GM21529 (cell line): ENCODE data around the gene SLC6A2.
A peak's percentile ranks its signal among the peaks of the same experiment; 100 is the strongest.
"Not testable (repeated sequence)": the region's sequence is repeated elsewhere in the genome, so short reads cannot be mapped to it uniquely, and the experiment has no call there.

Experiments used
- ATAC-seq: cut with Tn5 transposase; IDR thresholded peaks from one replicate; pipeline ENCODE4 v1.9.1; 2021; ENCODE audit not compliant: unreplicated experiment

SLC6A2 gene

GRCh38 chr16:55709801-55710200, 54.0 kb downstream of the SLC6A2 start:
- no peak for ATAC-seq

GRCh38 chr16:55710466-55710865, 54.7 kb downstream of the SLC6A2 start:
- ATAC-seq: no peak

DNA sequence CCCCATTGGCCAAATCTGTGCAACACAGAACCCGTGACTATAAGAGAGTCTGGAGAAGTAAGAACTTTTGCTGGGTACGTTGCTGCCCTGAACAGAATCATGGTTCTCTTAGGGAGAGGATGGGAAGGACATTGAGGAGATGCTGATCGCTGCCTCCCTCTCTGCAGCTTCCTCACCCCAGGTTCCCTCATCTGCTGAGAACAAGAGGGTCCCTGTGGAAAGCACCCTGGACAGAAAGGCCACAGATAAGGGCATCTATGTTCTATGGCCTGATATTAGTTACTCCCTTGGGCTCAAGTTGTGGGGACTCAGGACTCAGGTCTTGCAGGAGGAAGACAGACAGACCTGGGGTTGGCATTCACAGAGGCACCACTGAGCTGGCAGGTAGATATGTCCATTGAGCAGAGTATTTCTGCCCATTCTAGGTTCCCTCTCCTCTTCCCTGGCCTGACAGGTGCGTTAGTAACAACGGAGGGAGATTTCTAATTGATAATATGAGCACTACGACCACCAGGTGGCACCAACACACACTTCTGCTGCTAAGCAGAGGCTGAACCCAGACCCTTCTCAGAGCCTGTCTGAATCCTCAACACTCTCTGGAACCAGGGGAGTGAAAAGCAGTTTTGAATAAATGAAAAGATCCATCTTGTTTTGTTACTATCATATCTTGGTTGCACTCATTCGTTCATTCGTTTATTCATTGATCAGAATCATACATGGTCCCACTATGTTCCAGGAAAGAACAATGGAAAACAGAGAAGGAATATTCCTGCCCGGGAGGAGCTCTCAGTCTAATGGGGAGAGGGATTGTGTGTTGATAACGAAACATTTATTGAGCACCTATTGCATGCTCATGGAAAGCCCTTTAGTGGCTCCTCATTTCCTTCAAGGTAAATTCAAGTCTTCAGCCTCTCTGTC, 56.4 kb downstream of the SLC6A2 start:
- peak; percentile 86 for ATAC-seq

- no peak for ATAC-seq
Measured at GRCh38 chr16:55713103-55713502, 57.3 kb downstream of the SLC6A2 start.

DNA sequence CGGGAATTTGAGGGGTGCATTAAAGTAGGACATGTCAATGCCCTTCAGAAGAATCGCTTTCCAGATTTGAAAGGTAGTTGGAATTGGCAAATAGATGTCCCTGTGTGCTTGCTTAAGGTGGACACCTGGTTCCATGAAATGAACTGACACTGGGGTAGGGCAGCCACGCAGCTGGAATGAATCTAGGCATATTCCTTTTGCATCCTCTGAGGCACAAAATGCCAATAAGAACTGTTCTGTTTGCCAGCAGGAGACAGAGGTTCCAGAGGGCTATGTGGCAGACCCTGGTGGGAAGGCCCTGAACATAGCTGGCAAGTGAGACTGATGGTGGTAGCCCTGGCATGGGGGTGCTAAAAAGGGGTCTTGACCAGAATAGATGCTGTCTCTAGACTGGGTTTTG, 61.5 kb downstream of the SLC6A2 start:
- no peak for ATAC-seq

- no peak for ATAC-seq
Measured at GRCh38 chr16:55725055-55725777, 69.4 kb downstream of the SLC6A2 start.

DNA sequence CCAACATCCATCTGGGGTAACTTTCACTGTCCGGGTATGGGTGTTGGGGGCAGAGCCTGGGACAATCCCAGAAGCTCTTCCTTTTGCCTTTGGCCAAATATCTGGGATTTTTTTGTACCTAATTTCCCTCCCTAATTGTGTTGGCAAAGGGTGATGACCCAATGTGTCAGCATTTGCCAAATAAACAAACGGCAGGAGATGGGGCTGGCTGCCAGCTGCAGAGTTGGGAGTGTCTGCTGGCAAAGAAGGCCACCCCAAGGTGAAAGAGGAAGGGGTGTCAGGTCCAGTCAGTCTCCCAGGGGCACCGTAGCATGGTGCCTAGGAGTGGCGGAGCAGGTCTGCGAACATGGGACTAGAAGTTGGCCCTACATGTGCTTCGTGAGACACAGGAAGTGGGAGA, 73.0 kb downstream of the SLC6A2 start:
- ATAC-seq: no peak

DNA sequence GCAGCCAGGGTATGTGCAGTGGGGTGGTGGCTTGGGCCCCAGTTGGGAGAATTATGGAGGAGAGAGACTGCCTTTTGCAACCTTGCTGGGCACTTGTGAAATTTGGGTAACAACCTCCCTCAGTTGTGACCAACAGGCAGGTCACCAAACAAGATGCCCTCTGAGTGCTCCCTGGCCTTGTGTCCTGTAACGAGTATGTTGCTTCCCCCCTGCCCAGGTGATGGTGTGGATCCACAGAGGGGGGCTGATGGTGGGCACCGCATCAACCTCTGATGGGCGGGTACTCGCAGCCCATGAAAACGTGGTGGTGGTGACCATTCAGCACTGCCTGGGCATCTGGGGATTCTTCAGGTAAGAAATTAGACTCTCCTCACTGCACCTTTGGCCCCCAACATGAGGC, 74.3 kb downstream of the SLC6A2 start:
- no peak for ATAC-seq

GRCh38 chr16:55732496-55732895, 76.7 kb downstream of the SLC6A2 start:
- ATAC-seq: no peak

DNA sequence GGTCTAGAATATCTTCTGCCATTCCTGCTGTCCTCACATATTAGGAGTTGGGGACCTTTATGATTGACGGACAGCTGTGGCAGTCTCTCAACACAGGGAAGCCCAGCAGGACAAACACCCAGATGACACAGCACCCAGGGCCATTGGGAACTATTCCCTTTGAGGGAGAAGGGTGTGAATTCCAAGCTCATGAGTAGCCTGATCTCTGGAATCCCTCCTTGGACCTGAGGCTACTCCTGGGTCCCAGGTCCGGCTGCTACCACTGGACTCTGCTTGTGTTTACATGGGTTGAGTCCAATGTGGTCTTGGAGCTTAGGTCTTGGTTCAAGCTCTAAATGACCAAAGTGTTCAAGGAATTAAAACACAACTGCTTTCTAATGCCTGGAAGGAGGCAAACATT, 78.9 kb downstream of the SLC6A2 start:
- no peak for ATAC-seq

- no peak for ATAC-seq
Measured at GRCh38 chr16:55735120-55735781, 79.5 kb downstream of the SLC6A2 start.

DNA sequence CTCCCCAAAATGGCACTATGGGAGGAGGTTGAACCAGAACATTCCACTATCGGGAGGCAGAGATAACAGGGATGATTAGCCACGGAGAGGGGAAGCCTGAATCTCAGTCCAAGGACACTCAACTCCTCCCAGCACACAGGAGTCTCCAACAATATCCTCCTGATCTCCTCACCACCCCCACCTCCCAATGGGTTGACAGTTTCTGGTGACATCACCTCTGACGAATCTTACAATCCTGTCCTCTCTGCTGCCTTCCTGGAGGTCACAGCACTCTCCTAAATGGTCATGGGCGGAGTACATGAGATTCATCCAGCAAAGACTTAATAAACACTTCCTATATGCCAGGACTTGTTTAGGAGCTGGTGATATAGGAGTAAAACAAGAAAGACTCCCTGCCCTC, 80.9 kb downstream of the SLC6A2 start:
- ATAC-seq: no peak

- no peak for ATAC-seq
Measured at GRCh38 chr16:55737318-55737717, 81.5 kb downstream of the SLC6A2 start.

DNA sequence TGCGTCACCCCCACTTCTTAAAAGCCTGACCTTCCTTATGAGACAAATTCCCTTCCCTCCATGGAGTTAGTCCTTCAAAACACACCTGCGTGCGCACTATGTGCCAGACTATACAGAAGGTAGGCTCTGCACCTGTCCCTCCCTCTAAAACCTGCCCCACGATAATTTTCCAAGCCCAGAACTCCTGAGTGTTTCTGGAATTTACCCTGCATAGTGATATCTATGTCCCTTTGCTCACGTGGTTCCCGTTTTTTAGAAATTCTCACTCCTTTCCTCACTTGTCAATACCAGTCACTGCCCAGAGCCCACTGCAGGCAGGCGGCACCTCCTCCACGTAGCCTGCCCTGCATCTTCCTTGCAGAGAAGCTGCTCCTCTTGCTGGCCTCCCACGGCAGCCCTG, 82.2 kb downstream of the SLC6A2 start:
- ATAC-seq: no peak

- ATAC-seq: no peak
Measured at GRCh38 chr16:55746081-55746480, 90.3 kb downstream of the SLC6A2 start.

DNA sequence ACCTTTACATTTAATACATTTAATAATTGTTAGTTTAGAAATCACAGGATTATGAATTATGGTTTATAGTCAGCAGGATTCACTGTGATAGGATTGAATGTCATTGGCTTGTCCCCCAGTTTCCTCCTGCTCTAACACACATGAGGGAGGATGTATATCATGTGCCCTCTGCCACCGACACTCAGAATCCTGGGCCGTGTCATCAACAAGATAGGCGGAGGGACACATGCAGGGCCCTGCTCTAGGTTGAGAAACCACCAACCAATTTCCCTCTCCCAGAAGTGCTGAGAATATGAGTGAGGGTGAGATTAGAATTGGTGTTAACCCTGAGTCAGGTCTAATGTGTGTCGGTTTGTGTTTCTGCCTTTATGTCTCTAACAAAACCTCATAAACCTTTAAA, 92.0 kb downstream of the SLC6A2 start:
- no peak for ATAC-seq

GRCh38 chr16:55752465-55753144, 96.8 kb downstream of the SLC6A2 start:
- ATAC-seq: not testable (repeated sequence)

DNA sequence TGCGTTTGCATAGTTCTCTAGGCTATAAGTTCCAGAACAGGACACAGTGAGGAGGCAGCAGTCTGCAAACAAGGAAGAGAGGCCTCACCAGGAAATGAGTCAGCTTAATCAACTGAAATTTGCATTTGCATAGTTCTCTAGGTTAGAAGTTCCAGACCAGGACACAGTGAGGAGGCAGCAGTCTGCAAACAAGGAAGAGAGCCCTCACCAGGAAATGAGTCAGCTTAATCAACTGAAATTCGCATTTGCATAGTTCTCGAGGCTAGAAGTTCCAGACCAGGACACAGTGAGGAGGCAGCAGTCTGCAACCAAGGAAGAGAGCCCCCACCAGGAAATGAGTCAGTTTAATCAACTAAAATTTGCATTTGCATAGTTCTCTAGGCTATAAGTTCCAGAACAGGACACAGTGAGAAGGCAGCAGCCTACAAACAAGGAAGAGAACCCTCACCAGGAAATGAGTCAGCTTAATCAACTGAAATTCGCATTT, 97.4 kb downstream of the SLC6A2 start:
- ATAC-seq: not testable (repeated sequence)
